ENCODE data around the gene GET4.
A peak's percentile ranks its signal among the peaks of the same experiment; 100 is the strongest.
"Not testable (repeated sequence)": the region's sequence is repeated elsewhere in the genome, so short reads cannot be mapped to it uniquely, and the experiment has no call there.

GET4 gene

DNA sequence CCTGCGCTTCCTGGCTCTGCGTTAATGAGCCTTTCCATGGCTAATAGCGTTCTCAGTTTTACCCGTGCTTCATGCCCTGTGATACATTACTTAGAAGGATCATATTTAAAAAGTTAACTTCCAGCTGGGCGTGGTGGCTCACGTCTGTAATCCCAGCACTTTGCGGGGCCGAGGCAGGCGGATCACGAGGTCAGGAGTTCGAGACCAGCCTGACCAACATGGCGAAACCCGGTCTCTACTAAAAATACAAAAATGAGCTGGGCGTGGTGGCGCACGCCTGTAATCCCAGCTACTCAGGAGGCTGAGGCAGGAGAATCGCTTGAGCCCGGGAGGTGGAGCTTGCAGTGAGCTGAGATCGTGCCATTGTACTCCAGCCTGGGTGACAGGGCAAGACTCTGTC, 3.7 kb upstream of the GET4 start:
- DNase-seq: not testable (repeated sequence)

- peak; percentile 88 for DNase-seq
Measured at GRCh38 chr7:873367-874002, 2.9 kb upstream of the GET4 start.

GRCh38 chr7:874031-874749, 2.2 kb upstream of the GET4 start:
- no peak for DNase-seq

GRCh38 chr7:875051-875450, 1.3 kb upstream of the GET4 start:
- no peak for DNase-seq

- no peak for DNase-seq
Measured at GRCh38 chr7:875476-876076, 778 bp upstream of the GET4 start.

GRCh38 chr7:876972-877311, 588 bp downstream of the GET4 start:
- no peak for DNase-seq

DNA sequence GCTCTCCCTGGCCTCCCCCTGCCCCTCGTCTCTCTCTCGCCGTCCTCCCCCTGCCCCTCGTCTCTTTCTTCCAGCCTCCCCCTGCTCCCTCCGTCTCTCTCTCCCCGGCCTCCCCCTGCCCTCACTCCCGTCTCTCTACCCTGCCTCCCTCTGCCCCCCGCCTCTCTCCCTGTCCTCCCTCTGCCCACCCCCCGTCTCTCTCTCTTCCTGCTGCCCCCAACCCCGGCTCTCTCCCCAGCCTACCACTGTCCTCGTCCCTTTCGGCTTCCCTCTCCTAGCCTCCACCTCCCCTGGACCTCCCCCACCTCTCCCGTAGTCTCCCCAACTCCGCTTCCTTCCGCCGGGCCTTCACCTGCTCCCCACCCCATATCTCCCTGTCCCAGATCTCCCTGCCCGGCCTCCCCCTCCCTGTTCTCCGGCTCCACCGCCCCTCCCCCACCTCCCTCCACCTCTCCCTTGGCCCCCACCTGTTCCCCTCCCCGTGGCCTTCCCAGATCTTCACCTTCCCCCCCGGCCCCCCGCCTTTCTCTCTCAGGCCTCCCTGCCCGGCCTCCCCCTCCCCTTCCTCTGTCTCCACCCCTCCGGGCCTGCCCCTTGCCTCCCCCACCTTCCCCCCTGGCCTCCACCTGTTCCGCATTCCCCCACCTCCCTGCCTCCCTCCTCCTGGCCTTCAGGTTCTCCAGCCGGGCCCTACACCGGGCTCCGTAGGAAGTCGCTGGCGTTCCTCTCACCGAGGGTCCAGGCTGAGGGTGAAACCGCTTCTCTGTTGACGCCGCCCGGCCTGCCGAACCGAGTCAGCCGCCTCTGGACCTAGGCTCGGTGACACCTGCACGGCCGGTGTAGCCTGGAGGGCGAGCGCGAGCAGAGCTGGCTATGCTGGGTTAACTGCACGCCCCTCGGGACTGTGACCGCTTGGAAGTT, 1.2 kb downstream of the GET4 start:
- no peak for DNase-seq

DNA sequence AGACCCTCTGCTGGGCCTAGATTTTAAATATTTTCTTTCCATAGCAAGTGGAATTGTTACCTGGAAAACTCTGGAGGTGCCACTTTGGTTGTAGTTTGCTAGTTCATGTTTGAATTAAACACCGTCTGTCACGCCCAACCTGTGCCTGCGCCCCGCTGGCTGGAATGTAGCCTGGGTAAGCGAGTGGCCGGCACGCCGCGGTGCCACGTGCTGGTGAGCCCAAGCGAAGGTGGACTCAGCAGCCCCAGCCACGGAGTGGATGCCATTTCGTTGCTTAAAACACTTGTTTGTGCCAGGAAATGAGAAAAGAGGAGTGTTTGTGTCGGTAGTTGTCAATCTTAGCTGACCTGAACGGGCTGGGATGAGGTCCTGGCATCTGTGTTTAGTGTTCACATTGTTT, 2.7 kb downstream of the GET4 start:
- DNase-seq: no peak

DNA sequence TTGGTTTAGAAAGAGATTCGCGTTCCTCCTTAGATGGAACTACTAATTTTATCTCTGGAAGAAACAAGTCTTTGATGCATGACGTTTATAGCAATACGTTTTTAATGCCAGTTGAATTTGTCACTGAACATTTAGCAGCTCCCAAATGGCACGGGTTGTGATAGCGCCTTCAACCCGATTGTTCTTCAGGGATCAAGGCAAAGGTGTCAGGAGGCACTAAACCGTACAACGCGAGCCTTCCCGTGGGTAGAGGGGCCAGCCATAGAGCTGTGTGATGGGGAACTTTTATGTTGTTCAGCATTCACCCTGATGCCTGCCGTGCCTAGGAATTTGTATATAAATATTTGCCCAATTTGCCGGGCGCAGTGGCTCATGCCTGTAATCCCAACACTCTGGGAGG, 3.4 kb downstream of the GET4 start:
- no peak for DNase-seq

GRCh38 chr7:880450-880849, 4.1 kb downstream of the GET4 start:
- no peak for DNase-seq

DNA sequence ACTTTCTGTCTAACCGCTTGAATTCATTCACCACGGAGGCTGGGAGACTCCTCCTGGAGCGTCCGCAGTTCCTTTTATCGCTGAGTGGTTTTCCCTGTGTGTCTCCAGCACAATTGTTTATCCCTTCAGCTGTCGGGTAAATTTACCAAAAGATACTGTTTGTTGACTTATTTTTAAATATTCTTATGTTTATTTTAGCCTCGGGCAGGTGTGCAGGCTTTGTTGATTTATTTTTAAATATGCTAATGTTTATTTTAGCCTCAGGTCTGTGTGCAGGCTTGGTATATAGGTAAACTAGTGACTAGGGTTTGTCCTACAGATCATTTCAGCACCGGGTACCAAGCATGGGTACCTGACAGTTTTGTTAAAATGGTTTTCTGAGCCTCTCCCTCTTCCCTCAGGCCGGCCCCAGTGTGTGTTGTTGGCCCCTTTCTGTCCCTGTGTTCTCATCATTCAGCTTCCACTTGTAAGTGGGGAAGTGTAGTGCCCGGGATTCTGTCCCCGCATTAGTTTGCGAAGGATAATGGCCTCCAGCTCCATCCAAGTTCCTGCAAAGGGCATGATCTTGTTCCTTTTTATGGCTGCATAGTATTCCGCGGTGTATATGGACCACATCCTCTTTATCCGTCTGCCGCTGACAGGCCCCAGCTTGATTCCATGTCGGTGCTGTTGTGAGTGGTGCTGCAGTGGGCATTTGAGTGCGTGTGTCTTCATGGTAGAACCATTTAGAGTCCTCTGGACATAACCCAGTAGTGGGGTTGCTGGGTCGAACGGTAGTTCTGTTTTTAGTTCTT, 5.3 kb downstream of the GET4 start:
- DNase-seq: no peak

- DNase-seq: no peak
Measured at GRCh38 chr7:882336-883035, 6.1 kb downstream of the GET4 start.

GRCh38 chr7:883055-884021, 7.0 kb downstream of the GET4 start:
- no peak for DNase-seq

- no peak for DNase-seq
Measured at GRCh38 chr7:884191-885003, 8.0 kb downstream of the GET4 start.

GRCh38 chr7:885261-885892, 9.0 kb downstream of the GET4 start:
- no peak for DNase-seq

GRCh38 chr7:885893-886625, 9.7 kb downstream of the GET4 start:
- DNase-seq: no peak

GRCh38 chr7:886626-887487, 10.5 kb downstream of the GET4 start:
- DNase-seq: no peak

- no peak for DNase-seq
Measured at GRCh38 chr7:887488-887820, 11.1 kb downstream of the GET4 start.

All from activated CD4-positive, alpha-beta T cell treated with anti-CD3 and anti-CD28 coated beads, Interleukin-10, Interleukin-2, amounts not matched to agents 100 ng/mL and 50 ng/mL, durations not matched to agents 16 hours and 8 hours (primary cell).